ENCODE results near the gene PRPF4. TPM values are rescaled to one million over a fixed set of nuclear protein-coding genes. Genes with fewer than 3 reads are reported as not detected.

Gene PRPF4
- polyA plus RNA-seq, 2 of the 4 experiments (the other 2 are of a cell fraction), result 53.4 to 61.5 TPM

GRCh38 chr9:113341712-113342410 lies 66.4 kb downstream of the PRPF4 start:
- H3K4me3 ChIP-seq, result no peak overlapping the region
- 76% methylated on average over 9 of the region's 9 CpGs for WGBS (ENCODE audit: missing lambda C conversion rate)
- H3K4me1 ChIP-seq, result 0 out of 3 replicates have a peak, but pooled peaks cover 4% of the 10 kb centered on the region
- TF ChIP-seq FOSL2 (IDR thresholded peaks at IDR 0.05) (no peak), FOSL2 (CRISPR knock-in tag; IDR thresholded peaks at IDR 0.05) (no peak)
- ChIA-PET POLR2A (no interaction called here), CTCF (interaction anchor here (1.5 to 2.6 kb wide), 2 partner anchors 60 to 68 kb away, joined by 3 to 14 read pairs; partner anchors contain the start of gene ALAD)
- no peaks in the 10 kb centered on the region for H3K9me3 ChIP-seq
- DNase-seq (ENCODE audit: low read depth in 1 of 2, low spot score in 1 of 2) (no peak), ATAC-seq (no peak), FAIRE-seq (no peak)
- H3K27ac ChIP-seq, result no peak overlapping the region
- no peak overlapping the region for H3K4me2 ChIP-seq

Other genes with a start within 250 kb of the PRPF4 start
- gene ZFP37, start 218.9 kb upstream of the PRPF4 start, polyA plus RNA-seq (2011; rRNA removed), result 1.6 and 2.8 TPM in 2 replicates
- gene ZFP37, start 218.9 kb upstream of the PRPF4 start, polyA plus RNA-seq (2017; fragmentation: RNase III; extraction: RNeasy Plus Mini Kit Qiagen cat#74134 plus additional on column Dnase treatment), result 2.0 to 2.3 TPM (median 2.0 TPM) in 3 replicates
- gene SLC31A2, start 124.7 kb upstream of the PRPF4 start, polyA plus RNA-seq (2011; rRNA removed), result 5.8 and 7.5 TPM in 2 replicates
- gene SLC31A2, start 124.7 kb upstream of the PRPF4 start, polyA plus RNA-seq (2017; fragmentation: RNase III; extraction: RNeasy Plus Mini Kit Qiagen cat#74134 plus additional on column Dnase treatment), result 5.0 to 5.9 TPM (median 5.4 TPM) in 3 replicates
- gene FKBP15, start 54.4 kb upstream of the PRPF4 start, polyA plus RNA-seq (2011; rRNA removed), result 26.0 and 26.8 TPM in 2 replicates
- 14.0 to 14.2 TPM (median 14.1 TPM) in 3 replicates for gene FKBP15, start 54.4 kb upstream of the PRPF4 start, polyA plus RNA-seq (2017; fragmentation: RNase III; extraction: RNeasy Plus Mini Kit Qiagen cat#74134 plus additional on column Dnase treatment)
- gene SLC31A1, start 54.1 kb upstream of the PRPF4 start, polyA plus RNA-seq (2011; rRNA removed), result 27.9 and 28.0 TPM in 2 replicates
- gene SLC31A1, start 54.1 kb upstream of the PRPF4 start, polyA plus RNA-seq (2017; fragmentation: RNase III; extraction: RNeasy Plus Mini Kit Qiagen cat#74134 plus additional on column Dnase treatment), result 21.6 to 24.2 TPM (median 22.7 TPM) in 3 replicates
- 60.4 and 80.7 TPM in 2 replicates for gene CDC26, start 86 bp upstream of the PRPF4 start, polyA plus RNA-seq (2011; rRNA removed)
- gene CDC26, start 86 bp upstream of the PRPF4 start, polyA plus RNA-seq (2017; fragmentation: RNase III; extraction: RNeasy Plus Mini Kit Qiagen cat#74134 plus additional on column Dnase treatment), result 68.2 to 69.0 TPM (median 68.9 TPM) in 3 replicates
- gene RNF183, start 27.7 kb downstream of the PRPF4 start, polyA plus RNA-seq (2011; rRNA removed), result 0.13 and 0.15 TPM in 2 replicates
- gene RNF183, start 27.7 kb downstream of the PRPF4 start, polyA plus RNA-seq (2017; fragmentation: RNase III; extraction: RNeasy Plus Mini Kit Qiagen cat#74134 plus additional on column Dnase treatment), result not detected in 3 replicates
- gene WDR31, start 64.6 kb downstream of the PRPF4 start, polyA plus RNA-seq (2011; rRNA removed), result 2.9 and 3.7 TPM in 2 replicates
- 1.9 to 2.1 TPM (median 1.9 TPM) in 3 replicates for gene WDR31, start 64.6 kb downstream of the PRPF4 start, polyA plus RNA-seq (2017; fragmentation: RNase III; extraction: RNeasy Plus Mini Kit Qiagen cat#74134 plus additional on column Dnase treatment)
- 0.06 and 0.07 TPM in 2 replicates for gene BSPRY, start 73.9 kb downstream of the PRPF4 start, polyA plus RNA-seq (2011; rRNA removed)
- gene BSPRY, start 73.9 kb downstream of the PRPF4 start, polyA plus RNA-seq (2017; fragmentation: RNase III; extraction: RNeasy Plus Mini Kit Qiagen cat#74134 plus additional on column Dnase treatment), result 0.04 to 0.05 TPM in 2 of 3 replicates, not detected in the other
- gene HDHD3, start 101.3 kb downstream of the PRPF4 start, polyA plus RNA-seq (2011; rRNA removed), result 17.5 and 22.2 TPM in 2 replicates
- 17.0 to 22.6 TPM (median 21.0 TPM) in 3 replicates for gene HDHD3, start 101.3 kb downstream of the PRPF4 start, polyA plus RNA-seq (2017; fragmentation: RNase III; extraction: RNeasy Plus Mini Kit Qiagen cat#74134 plus additional on column Dnase treatment)
- 5.7 and 9.5 TPM in 2 replicates for gene ALAD, start 125.6 kb downstream of the PRPF4 start, polyA plus RNA-seq (2011; rRNA removed)
- 15.6 to 19.6 TPM (median 18.5 TPM) in 3 replicates for gene ALAD, start 125.6 kb downstream of the PRPF4 start, polyA plus RNA-seq (2017; fragmentation: RNase III; extraction: RNeasy Plus Mini Kit Qiagen cat#74134 plus additional on column Dnase treatment)
- 129 and 143 TPM in 2 replicates for gene POLE3, start 135.0 kb downstream of the PRPF4 start, polyA plus RNA-seq (2011; rRNA removed)
- 92.2 to 99.8 TPM (median 95.9 TPM) in 3 replicates for gene POLE3, start 135.0 kb downstream of the PRPF4 start, polyA plus RNA-seq (2017; fragmentation: RNase III; extraction: RNeasy Plus Mini Kit Qiagen cat#74134 plus additional on column Dnase treatment)
- gene C9orf43, start 135.1 kb downstream of the PRPF4 start, polyA plus RNA-seq (2011; rRNA removed), result 0.89 and 1.0 TPM in 2 replicates
- 0.50 to 1.1 TPM (median 0.85 TPM) in 3 replicates for gene C9orf43, start 135.1 kb downstream of the PRPF4 start, polyA plus RNA-seq (2017; fragmentation: RNase III; extraction: RNeasy Plus Mini Kit Qiagen cat#74134 plus additional on column Dnase treatment)
- gene RGS3, start 188.1 kb downstream of the PRPF4 start, polyA plus RNA-seq (2011; rRNA removed), result 19.6 and 21.5 TPM in 2 replicates
- 17.1 to 22.9 TPM (median 20.8 TPM) in 3 replicates for gene RGS3, start 188.1 kb downstream of the PRPF4 start, polyA plus RNA-seq (2017; fragmentation: RNase III; extraction: RNeasy Plus Mini Kit Qiagen cat#74134 plus additional on column Dnase treatment)